ENCODE measurements around the gene CHAD.

DNA sequence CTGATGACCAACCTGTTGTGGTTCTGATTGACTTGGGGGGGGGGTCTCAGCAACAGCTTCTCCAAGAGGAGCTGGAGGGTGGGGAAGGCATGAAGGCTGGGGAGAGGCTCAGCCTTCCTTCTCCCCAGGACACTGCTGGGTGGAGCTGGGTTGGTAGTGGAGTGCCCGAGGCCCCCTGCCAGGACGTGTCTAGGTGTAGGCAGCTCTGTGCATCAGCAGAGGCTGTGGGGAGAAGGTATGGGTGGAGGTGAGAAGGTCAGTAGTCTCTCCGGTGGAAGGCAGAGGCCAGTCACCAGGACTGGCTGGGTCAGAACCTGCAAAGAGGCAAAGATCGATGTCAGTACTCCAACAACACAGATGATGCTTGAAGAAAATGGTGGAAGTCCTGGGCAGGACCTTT lies 3.9 kb downstream of the CHAD start:
- TF ChIP-seq, protein P1, sequence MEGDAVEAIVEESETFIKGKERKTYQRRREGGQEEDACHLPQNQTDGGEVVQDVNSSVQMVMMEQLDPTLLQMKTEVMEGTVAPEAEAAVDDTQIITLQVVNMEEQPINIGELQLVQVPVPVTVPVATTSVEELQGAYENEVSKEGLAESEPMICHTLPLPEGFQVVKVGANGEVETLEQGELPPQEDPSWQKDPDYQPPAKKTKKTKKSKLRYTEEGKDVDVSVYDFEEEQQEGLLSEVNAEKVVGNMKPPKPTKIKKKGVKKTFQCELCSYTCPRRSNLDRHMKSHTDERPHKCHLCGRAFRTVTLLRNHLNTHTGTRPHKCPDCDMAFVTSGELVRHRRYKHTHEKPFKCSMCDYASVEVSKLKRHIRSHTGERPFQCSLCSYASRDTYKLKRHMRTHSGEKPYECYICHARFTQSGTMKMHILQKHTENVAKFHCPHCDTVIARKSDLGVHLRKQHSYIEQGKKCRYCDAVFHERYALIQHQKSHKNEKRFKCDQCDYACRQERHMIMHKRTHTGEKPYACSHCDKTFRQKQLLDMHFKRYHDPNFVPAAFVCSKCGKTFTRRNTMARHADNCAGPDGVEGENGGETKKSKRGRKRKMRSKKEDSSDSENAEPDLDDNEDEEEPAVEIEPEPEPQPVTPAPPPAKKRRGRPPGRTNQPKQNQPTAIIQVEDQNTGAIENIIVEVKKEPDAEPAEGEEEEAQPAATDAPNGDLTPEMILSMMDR (CRISPR knock-in tag; IDR thresholded peaks at IDR 0.05), result no peak
- TF ChIP-seq CBX5 (CRISPR knock-in tag; IDR thresholded peaks at IDR 0.05; ENCODE audit: borderline replicate concordance), result no peak
